Panc1 (cell line): ENCODE data around the gene SCYGR5. TPM values are rescaled to one million over a fixed set of nuclear protein-coding genes. Genes with fewer than 3 reads are reported as not detected.

Experiments used
- ATAC-seq: fragments of 200-7000 bp; cut with Tn5 transposase; 2 replicates; pipeline ENCODE4 v1.9.1; 2020; ENCODE audit warnings: mild to moderate bottlenecking, moderate library complexity
- BruUV-seq: library from RNA; stranded (reverse); fragments of 400-500 nt; replicated peaks from 2 replicates; lab custom pipeline; 2021; lab: Mats Ljungman, UMichigan
- CTCF ChIA-PET: fragments of 300-600 bp; sonication (Branson Sonifier 250); formaldehyde crosslinking; loops from one replicate; lab custom pipeline; 2022; ENCODE audit warnings: antibody characterized with exemption; lab: Charles Lee
- POLR2A ChIA-PET: fragments of 300-600 bp; sonication (Branson Sonifier 250); formaldehyde crosslinking; loops from one replicate; lab custom pipeline; 2022; ENCODE audit warnings: antibody characterized with exemption; lab: Charles Lee
- DNase-seq: peaks from one replicate; pipeline ENCODE4 v3.0.0-alpha.2; 2010; ENCODE audit warnings: low read depth, low spot score
- H3K27ac ChIP-seq: 2 replicates; pipeline ENCODE4 v1.5.1; 2011; ENCODE audit warnings: mild to moderate bottlenecking, low read length, inconsistent platforms
- H3K27me3 ChIP-seq: fragments of 200-500 bp; sonication (Bioruptor generic); 2 replicates; pipeline ENCODE4 v1.6.0; 2014; ENCODE audit warnings: low read length, inconsistent platforms; ENCODE audit not compliant: control insufficient read depth, insufficient read depth
- H3K36me3 ChIP-seq: fragments of 200-500 bp; sonication (Bioruptor generic); 2 replicates; pipeline ENCODE4 v1.5.1; 2014; ENCODE audit warnings: inconsistent platforms, mild to moderate bottlenecking, low read length, moderate library complexity; ENCODE audit not compliant: control insufficient read depth, insufficient read depth
- H3K4me1 ChIP-seq: 2 replicates; pipeline ENCODE4 v1.5.1; 2011; ENCODE audit warnings: inconsistent platforms, mild to moderate bottlenecking, low read length, moderate library complexity; ENCODE audit not compliant: control insufficient read depth, insufficient read depth
- H3K4me3 ChIP-seq, 2 experiments: 2 replicates each; pipeline ENCODE4 v1.5.1; 2011 to 2012; ENCODE audit warnings: low read depth in 2 of 2, low read length in 2 of 2, mild to moderate bottlenecking in 2 of 2, inconsistent platforms in 1 of 2, moderate library complexity in 1 of 2
- H3K9me3 ChIP-seq: fragments of 200-500 bp; sonication (Bioruptor generic); 2 replicates; pipeline ENCODE4 v1.5.1; 2014; ENCODE audit warnings: low read depth, mild to moderate bottlenecking, inconsistent platforms, low read length, moderate library complexity; ENCODE audit not compliant: control insufficient read depth, insufficient read depth
- CTCF ChIP-seq: fragments of 450-650 bp; IDR thresholded peaks from 2 replicates; pipeline ENCODE4 v1.5.1; 2017; ENCODE audit warnings: mild to moderate bottlenecking
- POLR2AphosphoS5 ChIP-seq: IDR thresholded peaks from 2 replicates; pipeline ENCODE4 v1.6.1; 2012; ENCODE audit warnings: mild to moderate bottlenecking, low read depth, low read length, moderate library complexity
- SIN3A ChIP-seq: IDR thresholded peaks from 2 replicates; pipeline ENCODE4 v1.6.1; 2012; ENCODE audit warnings: low read depth, mild to moderate bottlenecking, low read length, moderate library complexity, borderline replicate concordance; ENCODE audit not compliant: insufficient read depth
- TCF7L2 ChIP-seq: IDR thresholded peaks from 2 replicates; pipeline ENCODE4 v1.6.1; 2011; ENCODE audit warnings: mild to moderate bottlenecking, low read depth, low read length, inconsistent platforms
- in situ Hi-C: cut with HindIII; loops from 2 replicates; pipeline ENCODE4 v1.10.0; 2016; ENCODE audit warnings: low sequenced_read_pairs, low pct_unique_long_range_greater_than_20kb
- intact Hi-C: fragments of 100-400 bp; cut with micrococcal nuclease; formaldehyde crosslinking; loops from one replicate; pipeline ENCODE4 v1.10.0; 2022; ENCODE audit not compliant: unreplicated experiment
- total RNA-seq: library from RNA; stranded (reverse); gene quantifications from one replicate; pipeline ENCODE4 v1.2.1, GENCODE V29; 2021; ENCODE audit not compliant: unreplicated experiment
- TF ChIP-seq, protein P1 (sequence below), 2 experiments: IDR thresholded peaks; 2 replicates each; pipeline ENCODE4 v1.6.1; 2011 to 2012; ENCODE audit warnings: low read depth in 2 of 2, control low read depth in 1 of 2, low read length in 1 of 2, mild to moderate bottlenecking in 1 of 2, moderate library complexity in 1 of 2; ENCODE audit not compliant: insufficient read depth in 1 of 2

Gene SCYGR5
- total RNA-seq, 1 experiment from 2014 or later, result not detected

DNA sequence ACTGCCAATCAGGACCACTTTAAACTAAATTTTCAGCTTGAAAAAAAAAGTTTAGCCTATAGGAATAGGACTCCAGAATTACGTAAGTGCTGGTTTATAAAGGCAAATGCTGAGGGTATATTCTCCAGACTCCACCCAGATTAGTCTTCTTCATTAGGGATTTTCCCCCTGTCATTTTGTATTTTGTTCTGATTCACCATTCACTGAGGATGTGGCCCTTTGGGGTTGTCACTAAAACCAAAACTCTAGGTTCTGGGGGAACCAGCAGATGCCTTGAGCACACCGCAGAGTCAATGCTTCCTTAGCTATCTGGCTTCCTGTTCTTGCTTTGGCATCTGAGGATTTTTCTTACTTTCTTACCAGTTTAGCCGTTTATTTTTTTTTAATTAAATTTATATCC, 38.8 kb upstream of the SCYGR5 start:
- ChIA-PET POLR2A (no interaction called here), CTCF (no interaction called here)
- Histone ChIP-seq H3K27me3 (peaks cover 11% of the 10 kb centered on the region), H3K36me3 (no peaks in the 10 kb centered on the region), H3K4me3 (no peak overlapping the region), H3K27ac (no peak overlapping the region), H3K4me1 (no peaks in the 10 kb centered on the region), H3K9me3 (no peaks in the 10 kb centered on the region)
- ATAC-seq, result no peak
- DNase-seq, result no peak
- intact Hi-C loops (no loop called here), in situ Hi-C loops (no loop called here)
- BruUV-seq, result no TSS peak
- TF ChIP-seq SIN3A, result no peak

DNA sequence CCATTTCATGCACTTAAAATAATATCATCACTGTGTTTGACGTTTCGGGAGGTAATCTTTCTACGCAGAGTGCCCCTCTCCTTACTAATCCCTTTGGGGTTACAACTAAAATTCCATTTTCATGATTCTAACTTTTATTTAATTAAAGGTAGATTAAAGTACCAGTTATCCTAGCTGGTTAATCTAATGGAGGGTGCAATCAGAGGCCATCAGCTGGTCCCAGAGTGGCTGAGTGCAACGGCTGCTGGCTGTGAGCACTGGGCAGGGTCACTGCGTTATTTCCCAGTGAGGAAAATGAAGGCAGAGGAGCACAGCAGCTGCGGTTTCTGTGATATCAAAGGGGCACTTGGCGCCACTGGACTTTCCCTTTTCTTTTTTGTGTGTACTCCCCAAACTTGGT, 37.2 kb upstream of the SCYGR5 start:
- CTCF ChIA-PET, result no interaction called here
- Histone ChIP-seq H3K27me3 (peaks cover 11% of the 10 kb centered on the region), H3K4me1 (no peaks in the 10 kb centered on the region), H3K27ac (no peak overlapping the region), H3K9me3 (no peaks in the 10 kb centered on the region), H3K36me3 (no peaks in the 10 kb centered on the region), H3K4me3 (no peak overlapping the region)
- ATAC-seq (no peak), DNase-seq (no peak)
- intact Hi-C loops, result no loop called here
- in situ Hi-C loops, result no loop called here
- TF ChIP-seq, protein P1, sequence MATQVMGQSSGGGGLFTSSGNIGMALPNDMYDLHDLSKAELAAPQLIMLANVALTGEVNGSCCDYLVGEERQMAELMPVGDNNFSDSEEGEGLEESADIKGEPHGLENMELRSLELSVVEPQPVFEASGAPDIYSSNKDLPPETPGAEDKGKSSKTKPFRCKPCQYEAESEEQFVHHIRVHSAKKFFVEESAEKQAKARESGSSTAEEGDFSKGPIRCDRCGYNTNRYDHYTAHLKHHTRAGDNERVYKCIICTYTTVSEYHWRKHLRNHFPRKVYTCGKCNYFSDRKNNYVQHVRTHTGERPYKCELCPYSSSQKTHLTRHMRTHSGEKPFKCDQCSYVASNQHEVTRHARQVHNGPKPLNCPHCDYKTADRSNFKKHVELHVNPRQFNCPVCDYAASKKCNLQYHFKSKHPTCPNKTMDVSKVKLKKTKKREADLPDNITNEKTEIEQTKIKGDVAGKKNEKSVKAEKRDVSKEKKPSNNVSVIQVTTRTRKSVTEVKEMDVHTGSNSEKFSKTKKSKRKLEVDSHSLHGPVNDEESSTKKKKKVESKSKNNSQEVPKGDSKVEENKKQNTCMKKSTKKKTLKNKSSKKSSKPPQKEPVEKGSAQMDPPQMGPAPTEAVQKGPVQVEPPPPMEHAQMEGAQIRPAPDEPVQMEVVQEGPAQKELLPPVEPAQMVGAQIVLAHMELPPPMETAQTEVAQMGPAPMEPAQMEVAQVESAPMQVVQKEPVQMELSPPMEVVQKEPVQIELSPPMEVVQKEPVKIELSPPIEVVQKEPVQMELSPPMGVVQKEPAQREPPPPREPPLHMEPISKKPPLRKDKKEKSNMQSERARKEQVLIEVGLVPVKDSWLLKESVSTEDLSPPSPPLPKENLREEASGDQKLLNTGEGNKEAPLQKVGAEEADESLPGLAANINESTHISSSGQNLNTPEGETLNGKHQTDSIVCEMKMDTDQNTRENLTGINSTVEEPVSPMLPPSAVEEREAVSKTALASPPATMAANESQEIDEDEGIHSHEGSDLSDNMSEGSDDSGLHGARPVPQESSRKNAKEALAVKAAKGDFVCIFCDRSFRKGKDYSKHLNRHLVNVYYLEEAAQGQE (IDR thresholded peaks at IDR 0.05; ENCODE audit: insufficient read depth in 1 of 2, low read depth in 2 of 2, low read length in 1 of 2), result no peak
- TF ChIP-seq SIN3A, result no peak
- no peak for TF ChIP-seq POLR2AphosphoS5
- BruUV-seq, result no TSS peak
- POLR2A ChIA-PET, result no interaction called here

DNA sequence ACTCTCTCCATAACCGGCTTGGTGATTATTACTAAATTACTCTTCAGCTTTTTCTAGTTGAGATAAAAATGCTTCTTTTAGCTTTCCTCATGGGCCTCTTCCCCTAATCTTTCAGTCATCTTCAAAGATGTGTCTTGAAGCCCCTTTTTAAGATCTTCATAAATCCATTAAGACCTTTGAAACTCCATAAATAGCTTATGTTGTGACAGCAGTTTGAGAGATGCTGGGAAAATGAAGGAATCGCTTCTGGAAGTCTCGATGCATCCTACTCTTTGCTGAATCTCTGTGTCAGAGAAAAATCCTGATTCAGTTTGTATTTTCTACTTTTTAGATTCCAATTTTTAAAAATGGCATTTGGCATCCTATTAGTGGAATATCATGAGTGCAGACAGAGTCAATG, 36.3 kb upstream of the SCYGR5 start:
- H3K27ac ChIP-seq, result no peak overlapping the region
- ATAC-seq (no peak), DNase-seq (no peak)
- H3K4me3 ChIP-seq, result no peak overlapping the region
- H3K36me3 ChIP-seq, result no peaks in the 10 kb centered on the region
- no peaks in the 10 kb centered on the region for H3K4me1 ChIP-seq
- ChIA-PET CTCF (no interaction called here), POLR2A (no interaction called here)
- in situ Hi-C loops, result no loop called here
- TF ChIP-seq SIN3A, result no peak
- TF ChIP-seq, protein P1 (IDR thresholded peaks at IDR 0.05; ENCODE audit: insufficient read depth in 1 of 2, low read depth in 2 of 2, low read length in 1 of 2), result no peak
- TF ChIP-seq POLR2AphosphoS5, result no peak
- TF ChIP-seq CTCF, result no peak
- TF ChIP-seq TCF7L2, result no peak
- intact Hi-C loops, result no loop called here
- no peaks in the 10 kb centered on the region for H3K9me3 ChIP-seq
- H3K27me3 ChIP-seq, result peaks cover 11% of the 10 kb centered on the region
- BruUV-seq, result no TSS peak
